ENCODE data around the gene FMO2. TPM values are rescaled to one million over a fixed set of nuclear protein-coding genes. Genes with fewer than 3 reads are reported as not detected.

Gene FMO2
- total and polyA plus RNA-seq, 2 of the 8 experiments (the other 6 are each of a cell fraction or from before 2014, with no cell fraction given) = not detected

DNA sequence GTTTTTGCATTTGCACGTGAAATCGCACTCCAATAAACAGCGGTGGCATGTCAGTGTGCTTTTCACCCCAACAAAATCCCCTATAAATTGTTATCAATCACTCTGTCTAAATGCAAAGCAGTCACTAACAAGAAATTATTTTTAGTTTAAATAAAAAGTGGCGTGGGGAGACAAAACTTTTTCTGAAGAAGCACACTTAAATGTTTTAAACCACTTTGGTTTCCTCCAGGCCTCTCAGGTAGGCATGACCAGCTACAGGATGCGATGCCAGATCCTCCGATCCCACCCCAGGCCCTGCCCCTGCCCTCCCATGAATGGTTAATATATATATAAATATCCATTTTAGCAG, 66.8 kb downstream of the FMO2 start:
- no peak for DNase-seq (ENCODE audit: low read depth in 1 of 2, low spot score in 2 of 2)
- no peak overlapping the region for H2BK15ac ChIP-seq (ENCODE audit: low read length)
- H3K9ac ChIP-seq (replicated peaks in 1 of 4; ENCODE audit: extremely low read depth in 1 of 4, low read depth in 3 of 4, low read length in 3 of 4) = no peak overlapping the region
- no peak overlapping the region for H2AK5ac ChIP-seq (ENCODE audit: low read depth, low read length)
- H3K79me2 ChIP-seq (ENCODE audit: control insufficient read depth in 1 of 2, insufficient read depth in 2 of 2, low read length in 2 of 2) = no peaks in the 10 kb centered on the region
- no peak for FAIRE-seq
- no peak overlapping the region for H3K23ac ChIP-seq (ENCODE audit: insufficient read length)
- H3K4me3 ChIP-seq (ENCODE audit: extremely low read depth in 1 of 4, insufficient read depth in 2 of 4, low read depth in 3 of 4, low read length in 4 of 4) = peak overlapping the region; percentile 19 to 59 (median 56); a peak in 5 of 8 replicates
- no peak overlapping the region for H4K91ac ChIP-seq (replicated peaks; ENCODE audit: insufficient read length, low read length)
- no peaks in the 10 kb centered on the region for H4K20me1 ChIP-seq (replicated peaks in 1 of 2; ENCODE audit: control insufficient read depth in 1 of 2, insufficient read depth in 2 of 2, low read length in 2 of 2)
- ChIA-PET CTCF (ENCODE audit: partially characterized antibody) (interaction anchor here (0.7 to 11.5 kb wide), 24 partner anchors 8 to 286 kb away, joined by 3 to 78 read pairs (median 4); partner anchors contain the start of gene FMO4), POLR2A (ENCODE audit: partially characterized antibody) (interaction anchor here (2.2 kb wide), 1 partner anchor 62 kb away, joined by 6 read pairs; the partner anchor contains the start of gene FMO4)
- no peaks in the 10 kb centered on the region for H3K36me3 ChIP-seq (ENCODE audit: control insufficient read depth in 2 of 4, insufficient read depth in 4 of 4, low read length in 3 of 4)
- H3K4me1 ChIP-seq (replicated peaks in 1 of 4; ENCODE audit: control insufficient read depth in 3 of 4, insufficient read depth in 4 of 4, low read length in 3 of 4) = peaks cover 3 to 12% (median 10%) of the 10 kb centered on the region in 4 experiments
- no peaks in the 10 kb centered on the region for H3K9me3 ChIP-seq (ENCODE audit: insufficient read depth in 2 of 2, low read depth in 1 of 2, low read length in 1 of 2)
- no peak overlapping the region for H3K18ac ChIP-seq (ENCODE audit: extremely low read depth, low read length)
- H3K23me2 ChIP-seq (ENCODE audit: low read depth, low read length) = no peaks in the 10 kb centered on the region; the same call in 1 of the 2 replicates
- H2BK120ac ChIP-seq (replicated peaks; ENCODE audit: low read depth, low read length) = no peak overlapping the region
- H3K14ac ChIP-seq (ENCODE audit: insufficient read length) = no peak overlapping the region
- H4K8ac ChIP-seq (ENCODE audit: extremely low read depth, insufficient read depth, low read length) = no peak overlapping the region
- no peak overlapping the region for H2BK20ac ChIP-seq (ENCODE audit: low read length)
- H3K4ac ChIP-seq (replicated peaks; ENCODE audit: insufficient read length, low read depth, low read length) = no peak overlapping the region
- no peak overlapping the region for H3K56ac ChIP-seq (replicated peaks; ENCODE audit: insufficient read length, low read depth, low read length)
- H2BK5ac ChIP-seq (ENCODE audit: low read depth, low read length) = no peak overlapping the region
- H3K27ac ChIP-seq (ENCODE audit: low read depth, low read length) = no peak overlapping the region
- H2AFZ ChIP-seq (ENCODE audit: low read length) = no peak overlapping the region
- no peak overlapping the region for H4K5ac ChIP-seq (ENCODE audit: insufficient read length, low read depth, low read length)
- 57% methylated on average over 6 of the region's 6 CpGs; no CpG with 5 or more reads in 1 of the 2 experiments for WGBS, 2 experiments (ENCODE audit: extremely low coverage in 1 of 2, insufficient coverage in 1 of 2, insufficient read length in 1 of 2, insufficient replicate concordance in 2 of 2, low coverage in 1 of 2, low lambda C conversion rate in 2 of 2, missing lambda C conversion rate in 1 of 2)
- no peaks in the 10 kb centered on the region for H3K79me1 ChIP-seq (ENCODE audit: low read depth, low read length)
- no peak overlapping the region for H2BK12ac ChIP-seq (ENCODE audit: low read depth, low read length)
- H3K4me2 ChIP-seq (ENCODE audit: insufficient read depth in 1 of 2, low read depth in 2 of 2, low read length in 2 of 2) = peak overlapping the region; percentile 93 to 95
- H3K27me3 ChIP-seq (replicated peaks in 1 of 4; ENCODE audit: control insufficient read depth in 3 of 4, extremely low read depth in 1 of 4, insufficient read depth in 3 of 4, low read length in 3 of 4) = peaks cover 0 to 2% (median 0%) of the 10 kb centered on the region in 4 experiments; a peak in 3 of 7 replicates
- TF ChIP-seq EP300 (IDR thresholded peaks at IDR 0.05; ENCODE audit: borderline replicate concordance in 1 of 2, low read depth in 2 of 2, low read length in 2 of 2) (no peak), KDM5A (IDR thresholded peaks at IDR 0.05; ENCODE audit: low read length) (no peak), RXRA (IDR thresholded peaks at IDR 0.05; ENCODE audit: insufficient read depth, low read depth, low read length) (no peak), CEBPB (IDR thresholded peaks at IDR 0.05; ENCODE audit: low read depth, low read length) (no peak), CREB1 (IDR thresholded peaks at IDR 0.05) (no peak), SUZ12 (IDR thresholded peaks at IDR 0.05; ENCODE audit: low read length) (no peak), CBX5 (IDR thresholded peaks at IDR 0.05; ENCODE audit: low read depth, low read length) (no peak), GTF2F1 (IDR thresholded peaks at IDR 0.05; ENCODE audit: borderline replicate concordance, low read depth, low read length) (no peak), RBBP5 (IDR thresholded peaks at IDR 0.05; ENCODE audit: borderline replicate concordance, low read depth, low read length) (no peak), EGR1 (IDR thresholded peaks at IDR 0.05; ENCODE audit: borderline replicate concordance, low read depth, low read length) (no peak)
- TF ChIP-seq, protein P1, sequence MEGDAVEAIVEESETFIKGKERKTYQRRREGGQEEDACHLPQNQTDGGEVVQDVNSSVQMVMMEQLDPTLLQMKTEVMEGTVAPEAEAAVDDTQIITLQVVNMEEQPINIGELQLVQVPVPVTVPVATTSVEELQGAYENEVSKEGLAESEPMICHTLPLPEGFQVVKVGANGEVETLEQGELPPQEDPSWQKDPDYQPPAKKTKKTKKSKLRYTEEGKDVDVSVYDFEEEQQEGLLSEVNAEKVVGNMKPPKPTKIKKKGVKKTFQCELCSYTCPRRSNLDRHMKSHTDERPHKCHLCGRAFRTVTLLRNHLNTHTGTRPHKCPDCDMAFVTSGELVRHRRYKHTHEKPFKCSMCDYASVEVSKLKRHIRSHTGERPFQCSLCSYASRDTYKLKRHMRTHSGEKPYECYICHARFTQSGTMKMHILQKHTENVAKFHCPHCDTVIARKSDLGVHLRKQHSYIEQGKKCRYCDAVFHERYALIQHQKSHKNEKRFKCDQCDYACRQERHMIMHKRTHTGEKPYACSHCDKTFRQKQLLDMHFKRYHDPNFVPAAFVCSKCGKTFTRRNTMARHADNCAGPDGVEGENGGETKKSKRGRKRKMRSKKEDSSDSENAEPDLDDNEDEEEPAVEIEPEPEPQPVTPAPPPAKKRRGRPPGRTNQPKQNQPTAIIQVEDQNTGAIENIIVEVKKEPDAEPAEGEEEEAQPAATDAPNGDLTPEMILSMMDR (IDR thresholded peaks at IDR 0.05; ENCODE audit: control extremely low read depth in 1 of 3, insufficient read depth in 1 of 3, low read depth in 1 of 3, low read length in 3 of 3) = no peak

Data from H1 (cell line).